ENCODE results near the gene NTSR2.

The NTSR2 gene

DNA sequence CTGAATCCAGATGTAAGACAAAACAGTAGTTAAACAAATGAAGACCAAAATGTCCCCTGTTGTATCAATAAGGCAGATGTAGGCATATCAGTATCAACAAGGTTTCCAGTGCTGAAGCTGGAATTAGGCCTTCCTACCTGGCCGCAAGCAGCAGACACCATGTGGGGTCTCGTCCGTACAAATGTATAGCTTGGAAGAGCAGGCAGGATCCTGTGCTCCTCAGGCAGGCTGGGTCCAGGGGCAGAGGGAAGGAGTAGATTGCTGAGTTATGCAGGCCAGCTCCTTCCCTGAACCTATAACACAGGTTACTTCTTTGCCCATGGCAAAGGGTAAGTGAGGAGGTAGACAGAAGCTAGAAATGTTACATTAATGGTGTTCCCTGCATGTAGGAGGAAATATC is 23.5 kb downstream of the NTSR2 start:
- no peak for DNase-seq (ENCODE audit: extremely low spot score)
- TF ChIP-seq L3MBTL2 (conservative IDR thresholded peaks at IDR 0.05): no peak
- POLR2A ChIA-PET: no interaction called here
- CTCF ChIA-PET: no interaction called here

DNA sequence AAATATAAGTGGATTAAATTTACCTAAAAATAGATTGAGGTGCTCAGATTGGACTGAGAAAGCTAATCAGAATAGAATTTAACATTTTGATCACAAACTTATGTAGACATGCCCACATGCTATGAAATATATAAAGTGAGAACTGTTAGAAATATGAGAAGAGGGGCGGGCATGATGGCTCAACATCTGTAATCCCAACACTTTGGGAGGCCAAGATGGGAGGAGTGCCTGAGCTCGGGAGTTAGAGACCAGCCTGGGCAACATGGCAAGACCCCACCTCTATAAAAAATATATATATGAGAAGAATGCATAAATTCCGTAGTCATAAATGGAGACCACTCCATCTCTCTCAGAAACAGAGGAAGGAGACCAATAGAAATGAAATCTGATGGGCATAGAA is 25.7 kb downstream of the NTSR2 start:
- TF ChIP-seq LEF1 (IDR thresholded peaks at IDR 0.05; ENCODE audit: borderline replicate concordance) (no peak), NFRKB (IDR thresholded peaks at IDR 0.05) (no peak), CTBP1 (IDR thresholded peaks at IDR 0.05; ENCODE audit: borderline replicate concordance) (no peak), L3MBTL2 (conservative IDR thresholded peaks at IDR 0.05) (no peak), FOXM1 (IDR thresholded peaks at IDR 0.05; ENCODE audit: borderline replicate concordance) (no peak), SUZ12 (IDR thresholded peaks at IDR 0.05) (no peak), FOXA1 (IDR thresholded peaks at IDR 0.05) (no peak), HDGF (IDR thresholded peaks at IDR 0.05; ENCODE audit: borderline replicate concordance) (no peak), ELF4 (IDR thresholded peaks at IDR 0.05) (no peak), TARDBP (IDR thresholded peaks at IDR 0.05) (no peak)
- TF ChIP-seq, protein P1, sequence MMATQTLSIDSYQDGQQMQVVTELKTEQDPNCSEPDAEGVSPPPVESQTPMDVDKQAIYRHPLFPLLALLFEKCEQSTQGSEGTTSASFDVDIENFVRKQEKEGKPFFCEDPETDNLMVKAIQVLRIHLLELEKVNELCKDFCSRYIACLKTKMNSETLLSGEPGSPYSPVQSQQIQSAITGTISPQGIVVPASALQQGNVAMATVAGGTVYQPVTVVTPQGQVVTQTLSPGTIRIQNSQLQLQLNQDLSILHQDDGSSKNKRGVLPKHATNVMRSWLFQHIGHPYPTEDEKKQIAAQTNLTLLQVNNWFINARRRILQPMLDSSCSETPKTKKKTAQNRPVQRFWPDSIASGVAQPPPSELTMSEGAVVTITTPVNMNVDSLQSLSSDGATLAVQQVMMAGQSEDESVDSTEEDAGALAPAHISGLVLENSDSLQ (IDR thresholded peaks at IDR 0.05): no peak
- POLR2A ChIA-PET: no interaction called here
- CTCF ChIA-PET: no interaction called here
- no peak for DNase-seq (ENCODE audit: extremely low spot score)

DNA sequence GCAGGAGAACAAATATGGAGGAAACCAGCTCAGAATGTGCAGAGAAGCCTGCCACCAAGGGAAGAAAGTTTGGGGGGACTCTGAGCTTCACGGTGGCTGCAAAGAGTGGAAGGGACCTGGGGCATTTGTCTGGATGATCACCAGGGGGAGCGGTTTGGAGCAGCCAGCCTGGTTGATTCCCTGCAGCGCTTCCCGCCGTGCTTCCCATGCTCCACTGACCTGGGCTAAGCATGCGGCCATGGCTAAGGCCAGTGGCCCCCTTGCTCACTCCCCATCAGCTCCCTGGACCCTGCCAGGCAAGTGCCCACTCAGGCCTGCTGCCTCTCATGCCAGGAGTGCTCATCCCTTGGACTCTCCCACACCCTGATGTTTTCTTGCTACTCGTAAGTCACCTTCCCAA is 27.0 kb downstream of the NTSR2 start:
- no peak for DNase-seq (ENCODE audit: extremely low spot score)
- CTCF ChIA-PET: interaction anchor here (0.5 to 1.5 kb wide), 2 partner anchors 12 to 51 kb away, joined by 3 to 6 read pairs; no protein-coding TSS in a partner anchor
- POLR2A ChIA-PET: no interaction called here
- TF ChIP-seq FOXM1 (IDR thresholded peaks at IDR 0.05; ENCODE audit: borderline replicate concordance) (no peak), L3MBTL2 (conservative IDR thresholded peaks at IDR 0.05) (no peak), TARDBP (IDR thresholded peaks at IDR 0.05) (no peak), FOXK2 (IDR thresholded peaks at IDR 0.05) (no peak), ELF4 (IDR thresholded peaks at IDR 0.05) (no peak), SUZ12 (IDR thresholded peaks at IDR 0.05) (no peak), LEF1 (IDR thresholded peaks at IDR 0.05; ENCODE audit: borderline replicate concordance) (no peak), CTBP1 (IDR thresholded peaks at IDR 0.05; ENCODE audit: borderline replicate concordance) (no peak), NFRKB (IDR thresholded peaks at IDR 0.05) (no peak), FOXA1 (IDR thresholded peaks at IDR 0.05) (no peak), ZNF384 (IDR thresholded peaks at IDR 0.05) (no peak), HDGF (IDR thresholded peaks at IDR 0.05; ENCODE audit: borderline replicate concordance) (no peak), SP1 (IDR thresholded peaks at IDR 0.05) (no peak), ARNT (IDR thresholded peaks at IDR 0.05) (no peak), BHLHE40 (IDR thresholded peaks at IDR 0.05; ENCODE audit: borderline replicate concordance) (no peak)
- TF ChIP-seq, protein P1 (IDR thresholded peaks at IDR 0.05): no peak

DNA sequence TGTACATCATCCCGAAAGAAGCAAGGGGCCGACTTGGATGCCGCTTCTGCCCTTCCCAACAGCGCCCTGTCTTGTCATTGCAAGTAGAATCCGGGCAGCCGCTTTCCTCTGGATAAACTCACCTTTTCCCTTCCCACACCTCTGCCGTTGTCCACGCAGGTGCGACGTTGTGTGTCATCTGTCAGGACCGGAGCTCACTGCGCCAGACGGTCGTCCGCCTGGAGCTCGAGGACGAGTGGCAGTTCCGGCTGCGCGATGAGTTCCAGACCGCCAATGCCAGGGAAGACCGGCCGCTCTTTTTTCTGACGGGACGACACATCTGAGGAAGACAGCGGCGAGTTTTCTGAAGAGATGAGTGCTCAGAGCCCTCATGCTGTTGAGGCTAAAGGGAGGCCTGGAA is 29.9 kb downstream of the NTSR2 start:
- no peak for TF ChIP-seq FOXM1 (IDR thresholded peaks at IDR 0.05; ENCODE audit: borderline replicate concordance)
- TF ChIP-seq SP1 (IDR thresholded peaks at IDR 0.05): no peak
- TF ChIP-seq L3MBTL2 (conservative IDR thresholded peaks at IDR 0.05): no peak
- no peak for TF ChIP-seq ZNF384 (IDR thresholded peaks at IDR 0.05)
- TF ChIP-seq TARDBP (IDR thresholded peaks at IDR 0.05): no peak
- no peak for TF ChIP-seq HDGF (IDR thresholded peaks at IDR 0.05; ENCODE audit: borderline replicate concordance)
- TF ChIP-seq CTBP1 (IDR thresholded peaks at IDR 0.05; ENCODE audit: borderline replicate concordance): no peak
- TF ChIP-seq ARNT (IDR thresholded peaks at IDR 0.05): no peak
- TF ChIP-seq, protein P1 (IDR thresholded peaks at IDR 0.05): no peak
- no peak for TF ChIP-seq FOXA1 (IDR thresholded peaks at IDR 0.05)
- TF ChIP-seq LEF1 (IDR thresholded peaks at IDR 0.05; ENCODE audit: borderline replicate concordance): no peak
- no peak for TF ChIP-seq NFRKB (IDR thresholded peaks at IDR 0.05)
- no peak for DNase-seq (ENCODE audit: extremely low spot score)
- CTCF ChIA-PET: no interaction called here
- POLR2A ChIA-PET: no interaction called here

DNA sequence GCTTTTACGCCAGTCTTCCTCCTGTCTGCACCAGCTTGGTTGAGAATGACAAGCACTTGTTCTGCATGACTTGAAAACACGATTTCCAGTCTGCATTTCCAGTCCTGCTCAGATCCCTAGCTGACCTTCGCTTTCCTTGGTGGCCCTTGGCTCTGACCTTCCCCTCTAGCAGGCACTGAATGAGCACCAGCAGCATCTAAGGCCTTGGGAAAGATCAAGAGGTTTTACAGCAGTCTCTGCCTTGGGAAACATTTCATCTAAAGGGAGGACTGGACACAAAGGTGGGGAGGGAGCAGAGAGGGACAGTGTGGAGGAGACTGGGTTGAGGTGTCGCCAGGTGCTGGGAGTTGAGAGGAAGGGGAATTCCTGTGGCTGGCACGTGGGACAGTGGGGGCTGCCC is 30.5 kb downstream of the NTSR2 start:
- POLR2A ChIA-PET: no interaction called here
- no peak for TF ChIP-seq HDGF (IDR thresholded peaks at IDR 0.05; ENCODE audit: borderline replicate concordance)
- TF ChIP-seq FOXA1 (IDR thresholded peaks at IDR 0.05): no peak
- no peak for TF ChIP-seq L3MBTL2 (conservative IDR thresholded peaks at IDR 0.05)
- no peak for TF ChIP-seq FOXM1 (IDR thresholded peaks at IDR 0.05; ENCODE audit: borderline replicate concordance)
- no peak for TF ChIP-seq SP1 (IDR thresholded peaks at IDR 0.05)
- no peak for TF ChIP-seq LEF1 (IDR thresholded peaks at IDR 0.05; ENCODE audit: borderline replicate concordance)
- TF ChIP-seq ARNT (IDR thresholded peaks at IDR 0.05): no peak
- TF ChIP-seq SUZ12 (IDR thresholded peaks at IDR 0.05): no peak
- TF ChIP-seq ZNF384 (IDR thresholded peaks at IDR 0.05): no peak
- TF ChIP-seq CTBP1 (IDR thresholded peaks at IDR 0.05; ENCODE audit: borderline replicate concordance): no peak
- no peak for TF ChIP-seq FOXK2 (IDR thresholded peaks at IDR 0.05)
- no peak for TF ChIP-seq BHLHE40 (IDR thresholded peaks at IDR 0.05; ENCODE audit: borderline replicate concordance)
- TF ChIP-seq ELF4 (IDR thresholded peaks at IDR 0.05): no peak
- TF ChIP-seq NFRKB (IDR thresholded peaks at IDR 0.05): no peak
- TF ChIP-seq TARDBP (IDR thresholded peaks at IDR 0.05): no peak
- TF ChIP-seq, protein P1 (IDR thresholded peaks at IDR 0.05): no peak

DNA sequence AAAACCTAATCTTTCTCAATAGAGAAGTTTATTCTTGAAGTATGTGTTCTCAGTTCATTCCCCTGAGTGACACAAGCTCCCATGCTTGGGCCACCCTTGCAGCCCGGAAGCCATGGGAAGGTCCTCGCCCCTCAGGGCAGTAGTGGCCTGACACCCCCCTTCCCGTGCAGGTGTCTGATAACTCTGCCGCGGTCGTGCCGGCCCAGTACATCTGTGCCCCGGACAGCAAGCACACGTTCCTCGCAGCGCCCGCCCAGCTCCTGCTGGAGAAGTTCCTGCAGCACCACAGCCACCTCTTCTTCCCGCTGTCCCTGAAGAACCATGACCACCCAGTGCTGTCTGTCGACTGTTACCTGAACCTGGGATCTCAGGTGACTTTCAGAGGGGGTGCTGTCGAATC is 32.4 kb downstream of the NTSR2 start:
- POLR2A ChIA-PET: no interaction called here
- DNase-seq (ENCODE audit: extremely low spot score): no peak
- CTCF ChIA-PET: interaction anchor here (0.6 kb wide), 1 partner anchor 110 kb away, joined by 4 read pairs; no protein-coding TSS in a partner anchor
- no peak for TF ChIP-seq ELF4 (IDR thresholded peaks at IDR 0.05)
- no peak for TF ChIP-seq FOXA1 (IDR thresholded peaks at IDR 0.05)
- no peak for TF ChIP-seq SUZ12 (IDR thresholded peaks at IDR 0.05)
- no peak for TF ChIP-seq BHLHE40 (IDR thresholded peaks at IDR 0.05; ENCODE audit: borderline replicate concordance)
- TF ChIP-seq FOXM1 (IDR thresholded peaks at IDR 0.05; ENCODE audit: borderline replicate concordance): no peak

More for the DNA sequence above, 30.5 kb downstream of the NTSR2 start:
- no peak for DNase-seq (ENCODE audit: extremely low spot score)
- CTCF ChIA-PET: no interaction called here
